D721Med (cell line): ENCODE data around the gene ADAM11.

ENCODE experiments used
- DNase-seq: peaks from one replicate; pipeline ENCODE4 v3.0.0; 2011; ENCODE audit warnings: low spot score; ENCODE audit not compliant: insufficient read length
- FAIRE-seq: peaks from 2 replicates; lab custom pipeline; 2011; peaks lifted over from hg19 to GRCh38; lab: Jason Lieb, UNC
- TF ChIP-seq, protein P1 (sequence below): IDR thresholded peaks from 2 replicates; pipeline ENCODE4 v1.5.1; 2012; ENCODE audit warnings: mild to moderate bottlenecking, control low read depth; ENCODE audit not compliant: insufficient read depth; ENCODE audit errors: missing control alignments

ADAM11 gene

DNA sequence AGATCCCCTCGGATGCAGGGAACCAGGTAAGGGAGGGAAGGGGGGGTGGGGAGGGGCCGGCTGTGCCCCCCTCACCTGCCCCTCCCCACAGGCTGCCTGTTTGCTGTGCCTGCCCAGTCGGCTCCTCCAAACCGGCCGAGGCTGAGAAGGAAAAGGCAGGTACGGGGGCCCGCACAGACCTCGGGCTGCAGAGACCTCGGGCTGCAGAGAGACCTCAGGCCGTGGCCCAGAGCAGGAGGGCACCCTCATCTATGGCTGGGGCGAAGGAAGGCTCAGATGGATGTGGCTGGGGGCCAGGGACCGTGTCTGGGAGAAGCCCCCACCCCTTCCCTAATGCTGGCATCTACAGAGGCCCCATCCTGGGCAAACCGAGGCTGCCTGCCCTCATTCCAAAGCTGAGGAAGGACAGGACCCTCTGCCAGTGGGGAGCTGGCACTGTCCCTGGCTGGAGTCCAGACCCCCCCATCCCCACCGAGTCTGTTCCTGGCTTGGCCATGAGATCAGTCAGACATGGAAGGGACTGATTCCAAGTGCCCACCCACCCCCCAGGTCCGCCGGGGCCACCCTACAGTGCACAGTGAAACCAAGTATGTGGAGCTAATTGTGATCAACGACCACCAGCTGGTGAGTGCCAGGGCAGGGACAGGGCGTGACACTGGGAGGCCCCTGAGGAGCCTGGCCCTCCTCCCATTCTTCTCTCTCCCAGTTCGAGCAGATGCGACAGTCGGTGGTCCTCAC, 13.7 kb downstream of the ADAM11 start:
- DNase-seq = no peak
- FAIRE-seq = no peak
- TF ChIP-seq, protein P1, sequence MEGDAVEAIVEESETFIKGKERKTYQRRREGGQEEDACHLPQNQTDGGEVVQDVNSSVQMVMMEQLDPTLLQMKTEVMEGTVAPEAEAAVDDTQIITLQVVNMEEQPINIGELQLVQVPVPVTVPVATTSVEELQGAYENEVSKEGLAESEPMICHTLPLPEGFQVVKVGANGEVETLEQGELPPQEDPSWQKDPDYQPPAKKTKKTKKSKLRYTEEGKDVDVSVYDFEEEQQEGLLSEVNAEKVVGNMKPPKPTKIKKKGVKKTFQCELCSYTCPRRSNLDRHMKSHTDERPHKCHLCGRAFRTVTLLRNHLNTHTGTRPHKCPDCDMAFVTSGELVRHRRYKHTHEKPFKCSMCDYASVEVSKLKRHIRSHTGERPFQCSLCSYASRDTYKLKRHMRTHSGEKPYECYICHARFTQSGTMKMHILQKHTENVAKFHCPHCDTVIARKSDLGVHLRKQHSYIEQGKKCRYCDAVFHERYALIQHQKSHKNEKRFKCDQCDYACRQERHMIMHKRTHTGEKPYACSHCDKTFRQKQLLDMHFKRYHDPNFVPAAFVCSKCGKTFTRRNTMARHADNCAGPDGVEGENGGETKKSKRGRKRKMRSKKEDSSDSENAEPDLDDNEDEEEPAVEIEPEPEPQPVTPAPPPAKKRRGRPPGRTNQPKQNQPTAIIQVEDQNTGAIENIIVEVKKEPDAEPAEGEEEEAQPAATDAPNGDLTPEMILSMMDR = no peak

DNA sequence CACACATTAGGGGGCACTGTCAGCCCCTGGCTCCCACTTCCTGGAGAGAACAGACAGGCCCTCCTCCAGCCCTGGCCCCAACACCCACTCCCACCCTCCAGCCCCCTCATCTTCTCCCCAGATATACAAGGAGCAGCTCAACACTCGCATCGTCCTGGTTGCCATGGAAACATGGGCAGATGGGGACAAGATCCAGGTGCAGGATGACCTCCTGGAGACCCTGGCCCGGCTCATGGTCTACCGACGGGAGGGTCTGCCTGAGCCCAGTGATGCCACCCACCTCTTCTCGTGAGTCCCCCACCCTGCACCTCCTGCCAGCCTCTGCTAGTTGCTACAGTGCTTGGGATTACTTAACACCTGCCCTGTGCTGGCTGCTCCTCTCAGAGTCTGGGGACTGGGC, 14.4 kb downstream of the ADAM11 start:
- FAIRE-seq (no peak), DNase-seq (no peak)
- TF ChIP-seq, protein P1 = no peak

DNA sequence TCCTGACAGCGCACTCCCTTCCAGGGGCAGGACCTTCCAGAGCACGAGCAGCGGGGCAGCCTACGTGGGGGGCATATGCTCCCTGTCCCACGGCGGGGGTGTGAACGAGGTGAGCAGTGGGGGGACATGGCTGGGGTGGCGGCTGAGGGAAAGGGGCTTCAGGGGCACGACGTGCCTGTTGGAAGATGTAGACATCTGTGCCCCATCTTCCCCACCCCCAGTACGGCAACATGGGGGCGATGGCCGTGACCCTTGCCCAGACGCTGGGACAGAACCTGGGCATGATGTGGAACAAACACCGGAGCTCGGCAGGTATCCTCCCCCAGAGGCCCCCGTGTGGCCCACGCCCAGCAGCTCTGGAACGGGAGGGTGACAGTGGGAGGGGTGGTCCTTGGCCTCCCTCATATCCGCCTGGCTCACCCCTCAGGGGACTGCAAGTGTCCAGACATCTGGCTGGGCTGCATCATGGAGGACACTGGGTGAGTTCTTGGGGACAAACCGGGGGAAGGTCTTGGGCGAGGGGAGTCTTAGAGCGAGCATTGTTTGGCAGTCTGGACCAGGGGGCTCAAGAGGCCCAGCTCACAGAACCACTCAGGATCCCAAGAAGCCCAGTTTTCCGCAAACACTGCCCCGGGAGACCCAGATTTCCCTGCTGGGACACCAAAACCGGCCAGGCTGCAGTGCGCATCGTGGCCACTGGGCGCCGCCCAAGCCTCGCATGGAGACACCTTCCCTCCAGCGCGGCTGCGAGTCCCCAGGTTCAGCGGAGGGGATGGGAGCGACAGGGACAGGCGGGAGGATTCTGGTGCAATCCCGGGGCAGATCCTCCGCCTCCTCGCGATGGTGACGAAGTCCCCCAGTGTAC, 15.7 kb downstream of the ADAM11 start:
- FAIRE-seq = no peak
- TF ChIP-seq, protein P1 = peak; percentile 99
- DNase-seq = peak; percentile 97

DNA sequence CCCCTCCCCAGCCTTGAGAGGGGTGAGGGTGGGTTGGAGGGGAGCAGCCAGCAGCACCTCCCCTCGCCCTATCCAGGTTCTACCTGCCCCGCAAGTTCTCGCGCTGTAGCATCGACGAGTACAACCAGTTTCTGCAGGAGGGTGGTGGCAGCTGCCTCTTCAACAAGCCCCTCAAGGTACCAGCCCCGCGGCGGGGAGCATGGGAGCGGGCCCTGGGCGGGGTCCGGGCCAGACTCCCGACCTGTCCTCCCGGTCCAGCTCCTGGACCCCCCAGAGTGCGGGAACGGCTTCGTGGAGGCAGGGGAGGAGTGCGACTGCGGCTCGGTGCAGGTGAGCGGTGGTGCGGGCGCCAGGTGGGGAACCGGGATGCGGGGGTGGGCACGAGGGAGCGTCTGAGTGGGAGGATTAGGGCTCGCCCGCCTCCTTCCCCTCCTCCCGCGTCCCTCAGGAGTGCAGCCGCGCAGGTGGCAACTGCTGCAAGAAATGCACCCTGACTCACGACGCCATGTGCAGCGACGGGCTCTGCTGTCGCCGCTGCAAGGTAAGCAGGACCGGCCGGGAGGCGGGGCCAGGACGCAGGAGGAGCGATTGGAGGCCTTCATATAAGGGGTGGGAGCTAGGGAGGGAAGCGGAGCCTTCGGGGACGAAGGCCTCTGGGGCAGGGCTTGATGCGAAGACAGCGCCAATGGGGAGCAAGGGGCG, 16.5 kb downstream of the ADAM11 start:
- FAIRE-seq (no peak), DNase-seq (peak; percentile 97)
- TF ChIP-seq, protein P1 = no peak

DNA sequence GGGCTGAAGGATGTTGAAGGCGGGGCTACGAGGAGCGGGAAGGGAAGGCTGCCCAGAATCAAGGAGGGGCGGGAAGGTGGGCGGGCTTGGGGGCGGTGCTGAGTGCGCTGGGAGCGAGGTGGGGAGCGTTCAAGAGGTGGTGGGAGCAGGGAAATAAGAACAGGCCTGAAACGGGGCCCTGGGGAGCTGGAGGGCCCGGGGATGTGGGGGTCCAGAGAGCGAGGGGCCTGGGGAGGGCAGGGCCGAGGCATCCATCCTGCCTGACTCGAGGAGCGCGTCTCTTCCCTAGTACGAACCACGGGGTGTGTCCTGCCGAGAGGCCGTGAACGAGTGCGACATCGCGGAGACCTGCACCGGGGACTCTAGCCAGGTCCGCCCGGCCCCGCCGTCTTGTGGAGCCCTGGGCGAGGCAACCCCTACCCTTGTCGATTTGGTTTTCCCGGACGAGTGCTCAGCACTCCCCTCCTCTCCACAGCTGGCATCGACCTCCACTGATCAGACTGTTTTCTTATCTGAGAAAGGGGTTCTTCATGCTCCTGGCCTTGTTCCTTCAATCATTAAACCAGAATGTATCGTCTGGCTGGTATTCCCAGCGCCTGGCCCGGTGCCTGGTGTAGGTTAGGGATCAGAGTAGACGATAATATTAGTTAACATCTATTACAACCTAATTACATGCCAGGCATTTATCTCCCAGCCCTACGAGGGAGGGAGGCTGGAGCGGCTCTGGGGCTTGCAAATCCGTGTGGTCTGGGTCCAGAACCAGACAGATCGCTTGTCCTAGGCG, 17.2 kb downstream of the ADAM11 start:
- TF ChIP-seq, protein P1 = no peak
- FAIRE-seq (no peak), DNase-seq (no peak)

DNA sequence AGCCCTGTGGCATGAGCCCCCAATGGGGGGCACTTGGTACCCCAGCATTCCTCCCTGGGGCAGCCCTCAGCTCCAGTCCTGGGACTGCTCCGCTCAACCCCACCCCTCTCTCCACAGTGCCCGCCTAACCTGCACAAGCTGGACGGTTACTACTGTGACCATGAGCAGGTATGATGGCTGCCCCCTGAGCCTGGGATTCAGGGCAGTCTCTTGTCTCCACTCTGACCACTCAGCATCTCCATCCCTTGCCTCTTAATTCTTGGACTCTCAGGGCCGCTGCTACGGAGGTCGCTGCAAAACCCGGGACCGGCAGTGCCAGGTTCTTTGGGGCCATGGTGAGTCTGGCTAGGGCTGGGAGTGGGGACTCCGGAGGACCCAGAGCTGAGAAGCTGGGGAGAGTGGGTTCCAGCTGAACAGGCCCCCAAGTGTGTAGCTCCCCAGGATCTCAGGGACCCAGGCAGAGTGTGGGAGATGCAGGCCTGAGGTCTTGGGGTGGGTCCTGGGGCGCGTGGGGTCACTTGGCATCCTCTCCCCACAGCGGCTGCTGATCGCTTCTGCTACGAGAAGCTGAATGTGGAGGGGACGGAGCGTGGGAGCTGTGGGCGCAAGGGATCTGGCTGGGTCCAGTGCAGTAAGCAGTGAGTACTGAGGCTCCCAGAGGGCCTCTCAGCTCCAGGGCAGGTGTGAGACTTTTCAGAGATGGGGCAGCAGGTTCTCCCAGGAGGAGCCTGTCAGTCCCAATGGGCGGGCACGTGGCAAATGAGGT, 18.0 kb downstream of the ADAM11 start:
- FAIRE-seq (no peak), DNase-seq (no peak)
- TF ChIP-seq, protein P1 = no peak
